SK-N-MC (cell line): ENCODE data around the gene IGF2R.

Experiments
- EZH2 ChIP-seq: fragments of 200-600 bp; sonication (generic); IDR thresholded peaks from one replicate; pipeline ENCODE4 v1.6.1; 2017; ENCODE audit warnings: antibody characterized with exemption
- FOXP2 ChIP-seq: optimal IDR thresholded peaks from 2 replicates; pipeline ENCODE3; 2011; ENCODE audit warnings: mild to moderate bottlenecking, moderate library complexity; ENCODE audit not compliant: insufficient read depth; ENCODE audit errors: extremely low read length, control extremely low read depth
- POLR2AphosphoS5 ChIP-seq: IDR thresholded peaks from 2 replicates; pipeline ENCODE4 v1.6.1; 2012; ENCODE audit warnings: mild to moderate bottlenecking, low read depth, low read length, borderline replicate concordance

GRCh38 chr6:160092602-160093001 lies 123.7 kb downstream of the IGF2R start:
- TF ChIP-seq EZH2: no peak
- TF ChIP-seq POLR2AphosphoS5: no peak
- TF ChIP-seq FOXP2: no peak
